GM10266 (cell line): ENCODE data around the gene NPPC.

Experiments
- DNase-seq: peaks from one replicate; pipeline ENCODE4 v3.0.0; 2012; ENCODE audit errors: extremely low spot score
- CTCF ChIP-seq: IDR thresholded peaks from 2 replicates; pipeline ENCODE4 v1.5.1; 2012; ENCODE audit warnings: mild to moderate bottlenecking, low read depth; ENCODE audit not compliant: control insufficient read depth, insufficient read depth; ENCODE audit errors: missing control alignments

NPPC gene

GRCh38 chr2:231925303-231926179 lies 655 bp downstream of the NPPC start:
- peak; percentile 86 for TF ChIP-seq CTCF
- DNase-seq: peak; percentile 92

- no peak for DNase-seq
- no peak for TF ChIP-seq CTCF
These were observed 1.3 kb downstream of the NPPC start for GRCh38 chr2:231924889-231925275.

- no peak for DNase-seq
- no peak for TF ChIP-seq CTCF
These were observed 2.0 kb downstream of the NPPC start for GRCh38 chr2:231923951-231924888.

- no peak for TF ChIP-seq CTCF
- no peak for DNase-seq
These were observed 3.2 kb downstream of the NPPC start for GRCh38 chr2:231923010-231923344.

GRCh38 chr2:231922311-231923009 lies 3.7 kb downstream of the NPPC start:
- no peak for TF ChIP-seq CTCF
- DNase-seq: no peak

- TF ChIP-seq CTCF: no peak
- no peak for DNase-seq
These were observed 5.4 kb downstream of the NPPC start for GRCh38 chr2:231920795-231921194.
